Breast epithelium (tissue), 3 donors: ENCODE data around the gene IER5.

ENCODE experiments used
- CTCF ChIP-seq, 3 donors: fragments of 450-650 bp; IDR thresholded peaks; one replicate each; pipeline ENCODE4 v1.5.1; 2016 to 2017; ENCODE audit warnings: antibody characterized with exemption in 3 of 3, mild to moderate bottlenecking in 3 of 3, moderate library complexity in 3 of 3
- POLR2A ChIP-seq: fragments of 450-650 bp; IDR thresholded peaks from one replicate; pipeline ENCODE4 v1.6.1; 2016; ENCODE audit warnings: antibody characterized with exemption, mild to moderate bottlenecking, moderate library complexity

- TF ChIP-seq CTCF (IDR thresholded peaks at IDR 0.05) (no peak), POLR2A (no peak)
These were observed 19.9 kb downstream of the IER5 start for GRCh38 chr1:181108304-181108867.
